Progenitor cell of endocrine pancreas (in vitro differentiated cells): Measurements from ENCODE around the gene ACOX2. TPM values are rescaled to one million over a fixed set of nuclear protein-coding genes. Genes with fewer than 3 reads are reported as not detected.
A peak's percentile ranks its signal among the peaks of the same experiment; 100 is the strongest.

Source experiments
- DNase-seq: peaks from one replicate; pipeline ENCODE4 v3.0.0; 2021; ENCODE audit warnings: low spot score; ENCODE audit not compliant: unreplicated experiment
- H3K27ac Mint-ChIP-seq: 2 replicates; pipeline ENCODE4 v1.8.0; 2021; ENCODE audit warnings: mild to moderate bottlenecking, moderate library complexity, mixed read lengths
- H3K27me3 Mint-ChIP-seq: 2 replicates; pipeline ENCODE4 v1.8.0; 2021; ENCODE audit warnings: mixed read lengths
- H3K36me3 Mint-ChIP-seq: 2 replicates; pipeline ENCODE4 v1.8.0; 2022; ENCODE audit warnings: mixed read lengths; ENCODE audit not compliant: insufficient read depth
- H3K4me1 Mint-ChIP-seq: 2 replicates; pipeline ENCODE4 v1.8.0; 2021; ENCODE audit warnings: low read depth, mixed read lengths
- H3K4me3 Mint-ChIP-seq: 2 replicates; pipeline ENCODE4 v1.8.0; 2021; ENCODE audit warnings: low read depth, mild to moderate bottlenecking, moderate library complexity, mixed read lengths
- H3K9me3 Mint-ChIP-seq: 2 replicates; pipeline ENCODE4 v1.8.0; 2021; ENCODE audit warnings: low read depth, mixed read lengths
- total RNA-seq: library from RNA; stranded (reverse); gene quantifications from 2 replicates; pipeline ENCODE4 v1.2.1, GENCODE V29; 2021
- TF ChIP-seq, protein P1 (sequence below): fragments of 200-600 bp; sonication (generic); IDR thresholded peaks from one replicate; pipeline ENCODE4 v1.5.0; 2021; ENCODE audit warnings: antibody characterized with exemption, mild to moderate bottlenecking; ENCODE audit not compliant: unreplicated experiment

The ACOX2 gene
- total RNA-seq, 1 donor from 2014 or later: 11.7 TPM

DNA sequence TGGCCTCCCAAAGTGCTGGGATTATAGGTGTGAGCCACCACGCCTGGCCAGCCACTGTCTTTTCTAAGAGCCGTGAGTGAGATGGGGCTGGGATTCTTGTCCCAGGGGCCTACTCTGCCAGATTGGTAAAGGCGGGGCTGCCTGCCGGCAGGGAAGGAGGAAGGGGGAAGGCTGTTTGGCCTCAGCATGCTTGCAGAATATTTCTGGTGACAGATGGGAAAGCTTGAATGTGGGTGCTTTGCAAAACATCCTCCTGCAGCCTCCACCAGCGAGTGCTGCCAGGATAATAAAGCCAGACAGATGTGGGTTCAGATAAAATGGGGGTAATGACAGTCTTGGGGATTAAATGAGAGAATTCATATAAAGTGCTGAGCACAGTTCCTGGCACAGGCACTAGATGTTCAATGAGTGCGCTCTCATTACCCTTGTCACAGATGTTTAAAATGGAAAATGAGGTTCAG lies 19.8 kb upstream of the ACOX2 start:
- Mint-ChIP-seq H3K9me3 (peaks cover 8% of the 10 kb centered on the region), H3K27me3 (peaks cover 4% of the 10 kb centered on the region), H3K36me3 (no peaks in the 10 kb centered on the region), H3K4me3 (no peak overlapping the region), H3K4me1 (peaks cover 4% of the 10 kb centered on the region), H3K27ac (no peak overlapping the region)
- DNase-seq: no peak
- TF ChIP-seq, protein P1, sequence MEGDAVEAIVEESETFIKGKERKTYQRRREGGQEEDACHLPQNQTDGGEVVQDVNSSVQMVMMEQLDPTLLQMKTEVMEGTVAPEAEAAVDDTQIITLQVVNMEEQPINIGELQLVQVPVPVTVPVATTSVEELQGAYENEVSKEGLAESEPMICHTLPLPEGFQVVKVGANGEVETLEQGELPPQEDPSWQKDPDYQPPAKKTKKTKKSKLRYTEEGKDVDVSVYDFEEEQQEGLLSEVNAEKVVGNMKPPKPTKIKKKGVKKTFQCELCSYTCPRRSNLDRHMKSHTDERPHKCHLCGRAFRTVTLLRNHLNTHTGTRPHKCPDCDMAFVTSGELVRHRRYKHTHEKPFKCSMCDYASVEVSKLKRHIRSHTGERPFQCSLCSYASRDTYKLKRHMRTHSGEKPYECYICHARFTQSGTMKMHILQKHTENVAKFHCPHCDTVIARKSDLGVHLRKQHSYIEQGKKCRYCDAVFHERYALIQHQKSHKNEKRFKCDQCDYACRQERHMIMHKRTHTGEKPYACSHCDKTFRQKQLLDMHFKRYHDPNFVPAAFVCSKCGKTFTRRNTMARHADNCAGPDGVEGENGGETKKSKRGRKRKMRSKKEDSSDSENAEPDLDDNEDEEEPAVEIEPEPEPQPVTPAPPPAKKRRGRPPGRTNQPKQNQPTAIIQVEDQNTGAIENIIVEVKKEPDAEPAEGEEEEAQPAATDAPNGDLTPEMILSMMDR: no peak

DNA sequence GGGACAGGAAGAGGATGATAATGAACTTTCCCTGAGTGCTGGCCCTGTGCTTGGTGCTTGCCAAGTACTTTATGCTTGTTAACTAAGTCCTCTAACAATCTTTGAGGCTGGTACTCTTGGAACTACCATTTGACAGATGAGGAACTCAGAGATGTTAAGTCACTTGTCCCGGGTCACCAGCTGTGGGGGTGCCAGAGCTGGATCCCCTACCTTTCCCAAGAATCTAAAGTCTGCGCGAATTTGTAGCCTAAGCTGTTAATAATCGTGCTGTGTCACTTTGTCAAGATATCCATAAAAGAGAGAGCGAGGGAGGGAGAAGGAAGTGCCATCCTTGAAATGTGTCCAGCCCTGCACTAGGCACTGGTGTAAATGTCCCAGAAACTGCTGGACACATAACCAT lies 19.0 kb upstream of the ACOX2 start:
- H3K4me3 Mint-ChIP-seq: no peak overlapping the region
- peaks cover 4% of the 10 kb centered on the region for H3K27me3 Mint-ChIP-seq

DNA sequence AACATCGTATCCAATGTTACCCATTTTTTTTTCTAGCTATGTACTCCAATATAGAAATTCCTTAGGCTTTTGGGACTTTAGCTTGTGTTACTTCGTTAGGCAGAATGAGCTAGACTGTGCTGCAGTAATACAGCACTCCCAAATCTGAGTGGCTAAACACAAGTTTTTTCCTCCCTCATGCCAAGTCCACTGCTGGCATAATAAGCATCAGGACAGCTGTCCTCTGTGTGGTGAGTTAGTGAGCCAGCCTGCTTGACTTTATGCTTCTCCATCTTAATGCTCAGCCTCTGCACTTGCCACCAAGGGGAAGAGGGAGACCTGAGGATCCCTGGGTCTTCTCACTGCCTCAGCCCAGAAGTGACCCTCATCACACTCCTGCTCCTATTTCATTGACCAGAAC lies 18.2 kb upstream of the ACOX2 start:
- no peak overlapping the region for H3K4me3 Mint-ChIP-seq
- TF ChIP-seq, protein P1: no peak
- peaks cover 1% of the 10 kb centered on the region for H3K4me1 Mint-ChIP-seq
- no peak overlapping the region for H3K27ac Mint-ChIP-seq
- peaks cover 2% of the 10 kb centered on the region for H3K36me3 Mint-ChIP-seq
- peaks cover 4% of the 10 kb centered on the region for H3K27me3 Mint-ChIP-seq
- no peak for DNase-seq
- H3K9me3 Mint-ChIP-seq: peaks cover 13% of the 10 kb centered on the region

More for the DNA sequence above, 19.0 kb upstream of the ACOX2 start:
- Mint-ChIP-seq H3K27ac (no peak overlapping the region), H3K9me3 (peaks cover 13% of the 10 kb centered on the region), H3K4me1 (peaks cover 4% of the 10 kb centered on the region), H3K36me3 (peaks cover 2% of the 10 kb centered on the region)
- DNase-seq: no peak
- TF ChIP-seq, protein P1: no peak

DNA sequence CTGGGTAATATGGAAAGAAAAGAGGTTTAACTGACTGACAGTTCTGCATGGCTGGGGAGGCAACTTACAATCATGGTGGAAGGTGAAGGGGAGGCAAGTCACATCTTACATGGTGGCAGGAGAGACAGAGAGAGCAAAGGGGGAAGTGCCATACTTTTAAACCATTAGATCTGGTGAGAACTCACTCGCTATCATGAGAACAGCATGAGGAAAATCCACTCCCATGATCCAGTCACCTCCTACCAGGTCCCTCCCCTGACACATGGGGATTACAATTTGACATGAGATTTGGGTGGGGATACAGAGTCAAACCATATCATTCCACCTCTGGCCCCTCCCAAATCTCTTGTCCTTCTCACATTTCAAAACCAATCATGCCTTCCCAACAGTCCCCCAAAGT lies 16.0 kb upstream of the ACOX2 start:
- Mint-ChIP-seq H3K27ac (no peak overlapping the region), H3K9me3 (peaks cover 15% of the 10 kb centered on the region), H3K27me3 (peaks cover 4% of the 10 kb centered on the region), H3K36me3 (peaks cover 2% of the 10 kb centered on the region), H3K4me3 (no peak overlapping the region), H3K4me1 (peaks cover 1% of the 10 kb centered on the region)
- TF ChIP-seq, protein P1: no peak
- DNase-seq: no peak

DNA sequence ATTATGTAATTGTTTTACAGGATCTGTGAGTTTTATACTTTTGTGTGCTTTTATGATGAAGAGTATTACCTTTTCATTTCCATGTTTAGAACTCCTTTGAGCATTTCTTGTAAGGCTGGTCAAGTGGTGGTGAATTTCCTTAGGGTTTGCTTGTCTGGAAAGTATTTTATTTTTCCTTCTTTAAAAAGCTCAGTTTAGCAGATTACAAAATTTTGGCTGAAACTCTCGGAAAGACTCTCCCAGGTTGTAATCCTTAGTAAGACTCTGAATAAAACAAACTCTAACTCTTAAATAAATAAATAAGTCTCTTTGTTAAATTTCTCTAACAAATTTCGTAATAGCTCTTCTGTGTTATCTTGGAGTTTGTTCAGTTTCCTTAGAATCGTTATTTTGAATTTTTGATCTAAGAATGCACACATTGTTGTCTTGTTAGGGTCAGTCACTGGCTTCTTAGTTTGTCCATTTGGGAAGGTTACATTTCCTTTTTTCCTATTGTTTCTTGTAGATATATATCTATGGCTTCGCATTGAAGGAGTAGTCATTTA lies 14.7 kb upstream of the ACOX2 start:
- Mint-ChIP-seq H3K4me3 (no peak overlapping the region), H3K9me3 (peaks cover 15% of the 10 kb centered on the region), H3K36me3 (peaks cover 2% of the 10 kb centered on the region), H3K27me3 (peaks cover 4% of the 10 kb centered on the region), H3K27ac (peak overlapping the region; percentile 78), H3K4me1 (no peaks in the 10 kb centered on the region)
- DNase-seq: no peak
- TF ChIP-seq, protein P1: no peak
